SK-N-MC (cell line): Measurements from ENCODE around the gene ASPHD1.
A peak's percentile ranks its signal among the peaks of the same experiment; 100 is the strongest.

ENCODE experiments used
- DNase-seq: peaks from one replicate; pipeline ENCODE4 v3.0.0-alpha.2; 2011; ENCODE audit warnings: low read depth, low spot score
- H3K27ac ChIP-seq: fragments of 200-600 bp; sonication (generic); 2 replicates; pipeline ENCODE4 v1.5.1; 2016; ENCODE audit warnings: mixed run types
- H3K36me3 ChIP-seq: fragments of 200-600 bp; sonication (generic); 2 replicates; pipeline ENCODE4 v1.6.1; 2017; ENCODE audit warnings: antibody characterized with exemption, low read length, mixed read lengths; ENCODE audit not compliant: insufficient read depth
- H3K4me3 ChIP-seq: fragments of 200-600 bp; sonication (generic); 2 replicates; pipeline ENCODE4 v1.5.1; 2016
- H3K9ac ChIP-seq: fragments of 200-600 bp; sonication (generic); 2 replicates; pipeline ENCODE4 v1.8.0; 2017; ENCODE audit warnings: mixed run types, mixed read lengths; ENCODE audit not compliant: insufficient read length
- H3K9me3 ChIP-seq: fragments of 200-600 bp; sonication (generic); 2 replicates; pipeline ENCODE4 v1.6.1; 2017; ENCODE audit warnings: low read depth, mild to moderate bottlenecking, antibody characterized with exemption, low read length, moderate library complexity, mixed read lengths
- EZH2 ChIP-seq: fragments of 200-600 bp; sonication (generic); IDR thresholded peaks from one replicate; pipeline ENCODE4 v1.6.1; 2017; ENCODE audit warnings: antibody characterized with exemption
- FOXP2 ChIP-seq: optimal IDR thresholded peaks from 2 replicates; pipeline ENCODE3; 2011; ENCODE audit warnings: mild to moderate bottlenecking, moderate library complexity; ENCODE audit not compliant: insufficient read depth; ENCODE audit errors: extremely low read length, control extremely low read depth
- POLR2AphosphoS5 ChIP-seq: IDR thresholded peaks from 2 replicates; pipeline ENCODE4 v1.6.1; 2012; ENCODE audit warnings: mild to moderate bottlenecking, low read depth, low read length, borderline replicate concordance

The ASPHD1 gene

GRCh38 chr16:29891525-29892457, 8.5 kb upstream of the ASPHD1 start:
- H3K9ac ChIP-seq, result no peak overlapping the region
- TF ChIP-seq POLR2AphosphoS5 (no peak), FOXP2 (no peak), EZH2 (no peak)
- H3K27ac ChIP-seq, result no peak overlapping the region
- no peaks in the 10 kb centered on the region for H3K9me3 ChIP-seq
- H3K4me3 ChIP-seq, result no peak overlapping the region
- DNase-seq, result no peak
- no peaks in the 10 kb centered on the region for H3K36me3 ChIP-seq

DNA sequence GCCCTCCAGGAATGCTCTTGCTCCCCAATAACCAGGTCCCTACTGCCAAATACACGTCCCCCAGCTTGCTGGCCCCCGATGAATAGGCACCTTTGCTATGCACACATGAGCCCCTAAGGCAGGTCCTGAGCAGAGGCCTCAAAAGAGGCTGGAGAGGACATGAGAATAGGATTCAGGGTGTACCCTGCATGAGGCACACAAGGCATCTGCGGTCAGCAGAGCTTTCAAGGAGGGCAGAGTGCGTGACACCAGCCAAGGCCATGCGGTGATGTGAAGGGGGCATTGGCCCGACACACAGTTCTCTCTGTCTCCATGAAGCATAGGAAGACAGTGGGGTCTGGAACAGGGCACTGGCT, 7.9 kb upstream of the ASPHD1 start:
- H3K36me3 ChIP-seq, result no peaks in the 10 kb centered on the region
- TF ChIP-seq EZH2 (no peak), POLR2AphosphoS5 (no peak), FOXP2 (no peak)

DNA sequence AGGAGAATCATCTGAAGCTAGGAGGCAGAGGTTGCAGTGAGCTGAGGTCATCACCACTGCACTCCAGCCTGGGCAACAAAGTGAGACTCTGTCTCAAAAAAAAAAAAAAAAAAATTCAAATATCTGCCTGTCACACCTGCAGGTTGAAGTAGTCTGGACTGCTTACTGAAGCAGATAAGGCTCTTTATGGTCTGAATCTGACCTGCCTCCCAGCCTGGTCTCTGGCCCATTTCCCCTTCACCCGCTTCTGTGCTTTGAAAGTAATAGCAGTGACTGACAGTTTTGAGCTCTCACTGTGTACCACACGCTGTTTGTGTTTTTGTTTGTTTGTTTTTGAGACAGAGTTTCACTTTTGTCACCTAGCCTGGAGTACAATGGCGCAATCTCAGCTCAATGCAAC, 6.7 kb upstream of the ASPHD1 start:
- TF ChIP-seq EZH2 (no peak), POLR2AphosphoS5 (no peak), FOXP2 (no peak)

More for the DNA sequence above, 7.9 kb upstream of the ASPHD1 start:
- Histone ChIP-seq H3K9ac (no peak overlapping the region), H3K27ac (no peak overlapping the region), H3K9me3 (no peaks in the 10 kb centered on the region), H3K4me3 (no peak overlapping the region)
- DNase-seq, result no peak

GRCh38 chr16:29894352-29894751, 5.9 kb upstream of the ASPHD1 start:
- TF ChIP-seq EZH2, result no peak
- no peak for TF ChIP-seq FOXP2
- TF ChIP-seq POLR2AphosphoS5, result no peak

More for the DNA sequence above, 6.7 kb upstream of the ASPHD1 start:
- no peaks in the 10 kb centered on the region for H3K36me3 ChIP-seq
- no peak overlapping the region for H3K27ac ChIP-seq
- no peak for DNase-seq
- no peak overlapping the region for H3K4me3 ChIP-seq
- H3K9ac ChIP-seq, result no peak overlapping the region
- H3K9me3 ChIP-seq, result no peaks in the 10 kb centered on the region

GRCh38 chr16:29896841-29897240, 3.4 kb upstream of the ASPHD1 start:
- H3K9ac ChIP-seq, result no peak overlapping the region
- no peak for TF ChIP-seq FOXP2
- no peak for TF ChIP-seq POLR2AphosphoS5
- TF ChIP-seq EZH2, result no peak
- no peak for DNase-seq
- H3K36me3 ChIP-seq, result no peaks in the 10 kb centered on the region
- no peaks in the 10 kb centered on the region for H3K9me3 ChIP-seq
- H3K27ac ChIP-seq, result no peak overlapping the region
- no peak overlapping the region for H3K4me3 ChIP-seq

More at GRCh38 chr16:29894352-29894751, 5.9 kb upstream of the ASPHD1 start:
- no peak overlapping the region for H3K27ac ChIP-seq
- no peak overlapping the region for H3K4me3 ChIP-seq
- no peaks in the 10 kb centered on the region for H3K9me3 ChIP-seq
- no peak for DNase-seq
- no peaks in the 10 kb centered on the region for H3K36me3 ChIP-seq
- H3K9ac ChIP-seq, result no peak overlapping the region

GRCh38 chr16:29897333-29897732, 3.0 kb upstream of the ASPHD1 start:
- Histone ChIP-seq H3K27ac (no peak overlapping the region), H3K36me3 (no peaks in the 10 kb centered on the region), H3K9me3 (no peaks in the 10 kb centered on the region), H3K9ac (no peak overlapping the region), H3K4me3 (no peak overlapping the region)
- TF ChIP-seq POLR2AphosphoS5, result no peak
- TF ChIP-seq EZH2, result no peak
- no peak for TF ChIP-seq FOXP2
- DNase-seq, result no peak

DNA sequence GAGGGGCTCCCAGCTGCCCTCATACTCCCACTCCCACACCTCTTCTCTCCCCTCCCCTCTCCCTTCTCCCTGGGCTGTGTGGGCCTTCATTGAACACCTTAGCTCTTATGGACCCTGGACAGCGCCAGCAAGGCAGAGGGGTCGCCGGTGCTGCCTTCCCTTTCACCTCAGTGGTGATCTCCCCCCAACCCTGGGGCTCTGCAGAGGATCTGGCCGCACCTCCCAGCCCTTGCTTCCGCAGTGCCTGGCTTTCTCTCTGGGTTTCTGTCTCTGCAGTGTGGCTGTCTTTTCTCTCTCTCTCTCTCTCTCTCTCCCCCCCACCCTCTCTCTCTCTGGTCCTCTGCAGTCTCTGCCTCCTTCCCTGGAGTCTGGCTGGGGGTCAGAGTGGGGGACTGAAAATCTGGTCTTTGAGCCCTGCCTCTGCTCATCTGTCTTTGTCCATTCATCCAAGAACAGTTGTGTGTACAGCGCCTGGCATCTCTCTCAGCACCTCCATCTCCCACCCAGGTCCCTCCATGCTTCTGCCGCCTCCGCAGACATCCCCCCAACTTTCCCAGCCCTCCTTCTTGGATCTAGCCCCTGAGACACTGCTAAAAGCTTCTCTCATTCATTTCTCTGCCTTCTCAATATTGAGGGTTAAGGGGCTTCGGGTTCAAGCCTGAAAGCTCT, 2.0 kb upstream of the ASPHD1 start:
- no peaks in the 10 kb centered on the region for H3K9me3 ChIP-seq
- H3K4me3 ChIP-seq, result no peak overlapping the region
- H3K27ac ChIP-seq, result no peak overlapping the region
- no peak for DNase-seq
- TF ChIP-seq EZH2 (no peak), FOXP2 (no peak), POLR2AphosphoS5 (no peak)
- H3K9ac ChIP-seq, result no peak overlapping the region
- no peaks in the 10 kb centered on the region for H3K36me3 ChIP-seq

DNA sequence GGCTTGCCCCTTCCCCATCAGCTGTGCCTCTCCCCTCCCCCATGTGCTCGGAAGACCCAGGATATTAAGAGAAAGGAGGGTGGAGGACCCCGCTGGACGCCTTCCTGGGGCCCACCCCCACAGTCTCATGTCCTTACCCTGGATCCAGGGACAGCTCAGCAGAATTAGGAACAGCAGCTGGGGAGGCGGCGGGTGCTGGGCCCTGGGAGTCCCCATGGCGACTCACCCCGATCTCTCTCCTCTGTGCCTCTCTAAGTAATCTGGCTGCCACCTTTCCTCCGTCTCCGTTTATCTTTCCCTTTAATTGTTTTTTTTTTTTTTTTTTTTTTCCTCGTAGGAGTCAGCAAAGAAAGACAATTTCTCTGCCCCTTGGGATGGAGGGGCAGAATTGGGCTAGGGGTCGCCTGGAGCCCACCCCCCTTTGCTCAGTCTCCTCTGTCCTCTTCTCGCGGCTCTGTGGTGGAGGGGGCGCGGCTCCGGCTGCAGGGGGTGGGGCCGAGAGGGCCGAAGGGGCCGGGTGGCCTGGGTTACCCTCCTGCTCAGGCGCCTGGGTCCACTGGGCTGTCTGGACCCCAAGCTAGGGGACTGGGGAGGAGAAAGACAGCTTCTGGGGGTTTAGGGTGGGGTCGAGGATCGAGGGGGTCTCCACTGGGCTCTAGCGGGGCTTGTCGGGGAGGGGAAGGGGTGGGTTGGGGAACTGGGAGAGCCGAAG, 1.3 kb upstream of the ASPHD1 start:
- TF ChIP-seq EZH2 (no peak), POLR2AphosphoS5 (no peak), FOXP2 (no peak)
- Histone ChIP-seq H3K9ac (no peak overlapping the region), H3K4me3 (peak overlapping the region; percentile 80), H3K27ac (no peak overlapping the region), H3K9me3 (no peaks in the 10 kb centered on the region), H3K36me3 (no peaks in the 10 kb centered on the region)
- DNase-seq, result no peak
